Measurements from ENCODE around the gene KRTAP25-1. TPM values are rescaled to one million over a fixed set of nuclear protein-coding genes. Genes with fewer than 3 reads are reported as not detected.

Gene KRTAP25-1
- total and polyA plus RNA-seq, 9 donors, result not detected

DNA sequence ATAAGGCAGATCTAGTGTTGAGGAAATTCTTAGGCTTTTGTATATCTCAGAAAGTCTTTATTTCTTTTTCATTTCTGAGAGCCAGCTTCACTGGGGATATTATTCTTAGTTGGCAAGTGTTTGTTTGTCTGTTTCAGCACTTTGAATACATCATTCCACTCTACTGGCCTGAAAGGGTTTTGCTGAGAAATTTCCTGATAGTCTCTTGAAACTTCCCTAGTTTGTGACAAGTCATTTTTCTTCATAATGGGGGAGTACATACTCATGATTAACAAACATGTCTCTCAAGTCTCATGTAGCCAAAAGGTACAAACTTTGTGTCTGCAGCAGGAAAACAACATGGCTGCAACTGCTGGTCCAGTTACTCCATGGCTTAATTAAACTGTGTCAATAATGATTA is 37.1 kb upstream of the KRTAP25-1 start:
- Histone ChIP-seq H3K4me3 (no peak overlapping the region), H3K36me3 (no peaks in the 10 kb centered on the region), H3K27ac (no peak overlapping the region), H3K9me3 (no peaks in the 10 kb centered on the region), H3K27me3 (no peaks in the 10 kb centered on the region), H3K4me1 (ENCODE audit: insufficient read depth) (no peaks in the 10 kb centered on the region)
- DNase-seq, result no peak
- intact Hi-C loops (cut with DNase I), result no loop called here
- TF ChIP-seq POLR2A (IDR thresholded peaks at IDR 0.05) (no peak), EP300 (IDR thresholded peaks at IDR 0.05) (no peak)
- TF ChIP-seq, protein P1, sequence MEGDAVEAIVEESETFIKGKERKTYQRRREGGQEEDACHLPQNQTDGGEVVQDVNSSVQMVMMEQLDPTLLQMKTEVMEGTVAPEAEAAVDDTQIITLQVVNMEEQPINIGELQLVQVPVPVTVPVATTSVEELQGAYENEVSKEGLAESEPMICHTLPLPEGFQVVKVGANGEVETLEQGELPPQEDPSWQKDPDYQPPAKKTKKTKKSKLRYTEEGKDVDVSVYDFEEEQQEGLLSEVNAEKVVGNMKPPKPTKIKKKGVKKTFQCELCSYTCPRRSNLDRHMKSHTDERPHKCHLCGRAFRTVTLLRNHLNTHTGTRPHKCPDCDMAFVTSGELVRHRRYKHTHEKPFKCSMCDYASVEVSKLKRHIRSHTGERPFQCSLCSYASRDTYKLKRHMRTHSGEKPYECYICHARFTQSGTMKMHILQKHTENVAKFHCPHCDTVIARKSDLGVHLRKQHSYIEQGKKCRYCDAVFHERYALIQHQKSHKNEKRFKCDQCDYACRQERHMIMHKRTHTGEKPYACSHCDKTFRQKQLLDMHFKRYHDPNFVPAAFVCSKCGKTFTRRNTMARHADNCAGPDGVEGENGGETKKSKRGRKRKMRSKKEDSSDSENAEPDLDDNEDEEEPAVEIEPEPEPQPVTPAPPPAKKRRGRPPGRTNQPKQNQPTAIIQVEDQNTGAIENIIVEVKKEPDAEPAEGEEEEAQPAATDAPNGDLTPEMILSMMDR (IDR thresholded peaks at IDR 0.05), result no peak

DNA sequence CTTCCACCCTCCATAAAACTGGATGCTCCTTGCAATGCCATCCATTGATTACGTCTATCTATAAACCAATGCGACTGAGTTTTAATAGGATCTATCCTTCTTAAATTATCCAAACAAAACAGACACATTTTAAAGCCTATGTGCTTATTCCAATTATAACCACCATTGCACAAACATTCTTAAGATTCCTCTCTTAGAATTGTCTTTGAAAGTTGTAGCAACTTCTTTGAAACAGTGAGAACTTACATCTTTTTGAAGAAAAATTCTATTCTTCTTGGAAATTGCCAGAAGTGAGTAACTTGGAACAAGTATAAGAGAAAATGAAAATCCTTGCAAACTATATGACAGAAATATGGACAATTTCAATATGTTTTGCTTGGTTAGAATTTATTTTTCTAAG is 30.9 kb upstream of the KRTAP25-1 start, which contains the start of gene KRTAP26-1:
Gene KRTAP26-1 (minus strand): TSS at position 101 of the 400 bp plus-strand sequence. CDS start 280 bp downstream, outside the sequence.
- no peak within 1 kb of the TSS for H3K4me3 ChIP-seq
- intact Hi-C loops (cut with DNase I), result no loop called here
- 81 to 89% (median 82%) methylated on average over 2 of the region's 2 CpGs for WGBS, 3 donors

DNA sequence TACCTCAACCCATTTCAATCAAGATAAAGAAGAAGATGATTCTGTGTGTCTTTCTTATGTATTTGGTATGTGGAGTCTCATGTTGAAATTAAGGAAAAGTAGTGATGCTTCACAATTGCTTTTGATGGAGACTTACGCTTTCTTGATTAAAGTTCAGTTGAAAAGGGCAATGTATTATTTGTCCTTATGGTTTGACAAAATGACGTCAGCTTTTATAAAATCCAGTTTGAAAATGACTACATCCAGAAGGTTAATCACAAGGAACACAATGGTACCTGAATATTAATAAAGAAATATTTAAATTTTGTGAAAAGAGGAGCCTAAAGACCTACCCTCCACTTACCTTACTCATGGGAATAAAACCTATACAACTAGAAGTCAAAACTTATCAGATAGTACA is 26.4 kb upstream of the KRTAP25-1 start:
- intact Hi-C loops (cut with DNase I), result no loop called here
- H3K27me3 ChIP-seq, result no peaks in the 10 kb centered on the region
- 89 to 96% (median 93%) methylated on average over 2 of the region's 2 CpGs for WGBS, 3 donors

More for the DNA sequence above, 30.9 kb upstream of the KRTAP25-1 start, which contains the start of gene KRTAP26-1:
- DNase-seq, result no peak
- no peaks in the 10 kb centered on the region for H3K9me3 ChIP-seq
- H3K27ac ChIP-seq, result no peak within 1 kb of the TSS
- no peaks in the 10 kb centered on the region for H3K27me3 ChIP-seq
- TF ChIP-seq EP300 (IDR thresholded peaks at IDR 0.05) (no peak), POLR2A (IDR thresholded peaks at IDR 0.05) (no peak)
- TF ChIP-seq, protein P1 (IDR thresholded peaks at IDR 0.05), result no peak
- no peaks in the 10 kb centered on the region for H3K36me3 ChIP-seq
- no peaks in the 10 kb centered on the region for H3K4me1 ChIP-seq (ENCODE audit: insufficient read depth)

DNA sequence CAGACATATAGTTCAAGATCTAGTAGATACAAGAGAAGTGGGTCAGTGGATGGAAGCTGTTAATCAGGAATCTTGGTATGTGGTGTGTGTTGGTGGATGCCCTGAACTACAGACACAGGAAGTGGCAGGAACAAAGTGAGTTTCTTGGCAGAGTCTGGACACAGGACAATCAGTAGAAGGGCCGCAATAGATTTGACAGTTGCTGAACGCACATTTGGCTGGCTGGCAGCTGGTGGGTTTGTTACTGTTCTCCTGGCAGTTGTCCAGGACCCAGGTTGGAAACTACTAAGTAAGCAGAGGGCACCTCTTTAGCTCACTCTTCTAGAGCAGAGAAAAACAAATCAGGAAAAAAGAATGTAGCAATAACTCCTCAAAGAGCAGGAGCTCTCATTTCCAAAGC is 17.6 kb upstream of the KRTAP25-1 start:
- H3K36me3 ChIP-seq, result no peaks in the 10 kb centered on the region
- intact Hi-C loops (cut with DNase I), result no loop called here
- no peaks in the 10 kb centered on the region for H3K27me3 ChIP-seq
- no peak for TF ChIP-seq POLR2A (IDR thresholded peaks at IDR 0.05)
- no peaks in the 10 kb centered on the region for H3K9me3 ChIP-seq
- WGBS, 3 donors, result 32 to 50% (median 37%) methylated on average over 2 of the region's 2 CpGs
- no peak overlapping the region for H3K4me3 ChIP-seq
- H3K4me1 ChIP-seq (ENCODE audit: insufficient read depth), result no peaks in the 10 kb centered on the region
- H3K27ac ChIP-seq, result no peak overlapping the region
- no peak for DNase-seq

More for the DNA sequence above, 26.4 kb upstream of the KRTAP25-1 start:
- Histone ChIP-seq H3K4me1 (ENCODE audit: insufficient read depth) (no peaks in the 10 kb centered on the region), H3K4me3 (no peak overlapping the region), H3K27ac (no peak overlapping the region), H3K36me3 (no peaks in the 10 kb centered on the region), H3K9me3 (no peaks in the 10 kb centered on the region)
- no peak for DNase-seq
- TF ChIP-seq POLR2A (IDR thresholded peaks at IDR 0.05) (no peak), EP300 (IDR thresholded peaks at IDR 0.05) (no peak)
- TF ChIP-seq, protein P1 (IDR thresholded peaks at IDR 0.05), result no peak

DNA sequence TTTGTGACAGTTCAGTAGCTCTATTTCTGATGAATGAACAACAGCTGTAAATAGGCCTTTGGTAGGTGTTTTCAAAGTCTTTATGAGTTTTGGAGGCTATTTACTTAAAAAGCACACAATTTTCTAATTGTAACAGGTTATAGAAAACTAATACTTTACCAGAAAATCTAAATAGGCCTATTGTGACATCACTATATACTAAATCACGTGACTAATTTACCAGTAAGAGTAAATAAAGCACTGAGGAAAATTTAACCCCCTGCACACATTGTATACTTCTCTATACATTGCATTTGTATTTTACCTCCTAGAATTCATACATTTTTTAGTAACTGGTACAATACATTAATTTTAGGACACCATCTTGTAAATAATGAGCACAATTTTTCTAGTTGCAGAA is 15.8 kb upstream of the KRTAP25-1 start:
- TF ChIP-seq POLR2A (IDR thresholded peaks at IDR 0.05), result no peak
- TF ChIP-seq, protein P1 (IDR thresholded peaks at IDR 0.05), result no peak
- DNase-seq, result no peak
- no peak overlapping the region for H3K27ac ChIP-seq
- 33 to 43% (median 33%) methylated on average over 1 of the region's 1 CpG for WGBS, 3 donors
- no peaks in the 10 kb centered on the region for H3K27me3 ChIP-seq
- intact Hi-C loops (cut with DNase I), result no loop called here
- no peaks in the 10 kb centered on the region for H3K9me3 ChIP-seq
- H3K36me3 ChIP-seq, result no peaks in the 10 kb centered on the region
- no peaks in the 10 kb centered on the region for H3K4me1 ChIP-seq (ENCODE audit: insufficient read depth)
- H3K4me3 ChIP-seq, result no peak overlapping the region

Data from ovary (tissue), 9 donors.